ENCODE data around the gene CDK3.
"Not testable (repeated sequence)": the region's sequence is repeated elsewhere in the genome, so short reads cannot be mapped to it uniquely, and the experiment has no call there.

CDK3 gene

DNA sequence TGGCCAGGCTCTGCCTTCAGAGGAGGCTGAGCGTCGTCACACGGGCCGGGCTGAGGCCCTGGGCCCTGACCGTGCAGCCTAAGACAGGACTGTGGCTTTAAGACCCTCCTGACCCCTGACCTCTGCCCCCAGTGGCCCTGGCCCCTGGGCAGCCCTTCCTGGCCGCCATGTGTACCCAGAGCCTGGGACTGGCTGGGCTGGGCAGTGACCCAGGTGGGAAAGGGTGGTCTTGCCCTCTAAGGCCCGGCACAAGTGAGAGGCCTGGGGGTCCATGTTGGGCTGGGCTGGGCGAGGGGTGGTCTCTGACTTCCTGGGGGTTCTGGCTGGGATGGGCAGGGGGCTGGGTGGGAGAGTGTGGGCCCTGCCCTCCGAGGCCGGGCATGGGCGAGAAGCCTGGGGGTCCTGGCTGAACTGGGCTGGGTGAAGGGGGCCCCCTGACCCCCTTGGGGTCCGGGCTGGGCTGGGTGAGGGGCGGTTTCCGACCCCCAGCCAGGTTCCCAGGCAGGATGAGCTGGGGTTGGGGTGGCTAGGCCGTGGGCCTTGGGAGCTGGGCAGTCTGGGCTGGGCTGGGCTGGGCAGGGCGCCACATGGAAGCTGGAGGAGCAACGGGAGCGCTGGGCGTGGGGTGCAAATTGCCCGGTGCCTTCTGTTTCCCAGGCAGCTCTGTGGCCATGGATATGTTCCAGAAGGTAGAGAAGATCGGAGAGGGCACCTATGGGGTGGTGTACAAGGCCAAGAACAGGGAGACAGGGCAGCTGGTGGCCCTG is at the start of gene CDK3:
CDK3 (plus strand) TSS at position 101 of the 767 bp plus-strand sequence; CDS start at position 672, 571 bp downstream.
- no peak for FAIRE-seq

- no peak for FAIRE-seq
Observed at GRCh38 chr17:75950855-75951554, 49.6 kb upstream of the CDK3 start.

- FAIRE-seq: no peak
Observed at GRCh38 chr17:75959051-75959838, 41.4 kb upstream of the CDK3 start.

DNA sequence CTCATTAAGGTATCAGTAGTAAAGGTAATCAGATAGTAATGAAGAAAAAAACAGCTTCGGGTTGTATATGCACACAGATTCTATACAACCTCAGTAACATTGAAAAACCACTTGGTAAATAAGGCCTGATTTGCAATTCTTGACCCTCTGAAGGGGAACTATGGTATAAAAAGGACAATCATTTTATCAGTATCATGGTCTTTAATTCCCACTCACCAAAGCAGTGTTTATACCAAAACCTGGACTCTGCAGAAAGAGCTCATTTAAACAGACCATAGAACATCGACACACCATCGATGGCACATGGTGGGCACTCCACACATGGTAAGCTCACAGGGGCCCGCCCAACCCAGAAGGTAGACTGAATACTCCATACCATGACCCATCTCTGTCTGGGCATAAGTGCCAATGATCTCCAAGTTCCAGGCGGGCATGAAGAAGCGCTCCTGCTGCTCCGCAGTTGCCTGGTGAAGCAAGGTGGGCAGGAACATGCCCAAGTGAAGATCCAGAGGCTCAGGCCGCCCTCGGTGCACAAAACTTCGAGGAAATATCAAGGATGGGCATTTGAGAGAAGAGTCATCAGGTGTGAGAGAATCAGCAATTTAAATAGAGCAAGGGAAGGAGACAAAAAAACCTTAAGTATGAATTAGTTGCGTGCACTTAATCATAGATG is 40.7 kb upstream of the CDK3 start:
- no peak for FAIRE-seq

GRCh38 chr17:75965468-75965867 is 35.2 kb upstream of the CDK3 start:
- FAIRE-seq: no peak

DNA sequence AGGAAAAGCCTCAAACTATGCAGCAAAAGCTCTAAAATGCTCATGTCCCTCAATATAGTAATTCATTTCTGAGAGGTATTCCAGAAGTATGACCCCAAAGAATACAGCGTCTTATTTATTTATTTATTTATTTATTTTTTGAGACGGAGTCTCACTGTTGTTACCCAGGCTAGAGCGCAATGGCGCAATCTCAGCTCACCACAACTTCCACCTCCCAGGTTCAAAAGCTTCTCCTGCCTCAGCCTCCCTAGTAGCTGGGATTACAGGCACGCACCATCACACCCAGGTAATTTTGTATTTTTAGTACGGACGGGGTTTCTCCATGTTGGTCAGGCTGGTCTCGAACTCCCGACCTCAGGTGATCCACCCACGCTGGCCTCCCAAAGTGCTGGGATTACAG is 31.6 kb upstream of the CDK3 start:
- FAIRE-seq: not testable (repeated sequence)

DNA sequence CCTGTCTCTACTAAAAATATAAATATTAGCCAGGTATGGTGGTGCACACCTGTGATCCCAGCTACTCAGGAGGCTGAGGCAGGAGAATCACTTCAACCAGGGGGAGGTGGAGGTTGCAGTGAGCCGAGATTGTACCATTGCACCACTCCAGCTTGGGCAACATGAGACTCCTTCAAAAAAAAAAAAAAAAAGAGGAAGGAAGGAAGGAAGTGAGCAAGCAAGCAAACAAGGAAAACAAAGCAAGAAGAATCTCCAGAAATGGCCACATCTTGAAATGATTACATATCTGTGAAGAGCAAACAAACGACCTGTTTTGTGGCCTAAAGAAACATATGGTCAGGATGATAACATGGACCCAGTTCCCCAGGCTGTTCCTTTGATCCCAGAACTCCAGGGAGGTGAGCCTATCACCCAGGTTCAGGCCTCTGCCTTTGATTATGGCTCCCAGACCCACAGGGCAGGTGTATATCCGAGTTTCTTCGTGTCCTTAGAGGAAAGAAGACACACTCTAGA is 30.6 kb upstream of the CDK3 start:
- FAIRE-seq: no peak

- no peak for FAIRE-seq
Observed at GRCh38 chr17:75970626-75971025, 30.0 kb upstream of the CDK3 start.

DNA sequence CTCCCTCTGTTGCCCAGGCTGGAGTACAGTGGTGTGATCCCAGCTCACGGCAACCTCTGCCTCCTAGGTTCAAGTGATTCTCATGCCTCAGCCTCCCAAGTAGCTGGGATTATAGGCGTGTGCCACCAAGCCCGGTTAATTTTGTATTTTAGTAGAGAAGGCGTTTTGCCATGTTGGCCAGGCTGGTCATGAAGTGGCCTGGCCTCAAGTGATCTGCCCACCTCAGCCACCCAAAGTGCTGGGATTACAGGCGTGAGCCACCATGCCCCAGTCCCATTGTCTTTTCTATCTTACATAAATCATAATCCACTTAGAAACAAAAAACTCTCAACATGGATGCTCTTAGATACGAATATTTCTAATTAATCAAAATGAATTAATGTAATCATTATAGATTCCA is 25.5 kb upstream of the CDK3 start:
- FAIRE-seq: not testable (repeated sequence)

DNA sequence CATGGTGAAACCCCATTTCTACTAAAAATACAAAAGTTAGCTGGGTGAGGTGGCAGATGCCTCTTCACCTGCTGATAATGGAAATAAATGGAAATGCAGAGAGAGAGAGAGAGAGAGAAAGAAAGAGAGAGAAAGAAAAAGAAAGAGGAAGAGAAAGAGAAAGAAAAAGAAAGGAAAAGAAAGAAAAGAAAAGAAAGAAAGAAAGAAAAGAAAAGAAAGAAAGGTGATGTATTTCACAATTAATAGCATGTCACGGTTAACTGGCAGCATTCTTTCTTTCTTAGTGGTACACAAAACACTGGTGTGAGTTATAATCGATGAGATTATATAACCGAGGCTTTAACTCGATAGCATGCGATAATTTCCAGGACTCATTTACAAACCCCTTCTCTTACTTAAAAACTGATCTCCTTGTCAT is 24.9 kb upstream of the CDK3 start:
- no peak for FAIRE-seq

GRCh38 chr17:75976175-75976848 is 24.3 kb upstream of the CDK3 start:
- no peak for FAIRE-seq

DNA sequence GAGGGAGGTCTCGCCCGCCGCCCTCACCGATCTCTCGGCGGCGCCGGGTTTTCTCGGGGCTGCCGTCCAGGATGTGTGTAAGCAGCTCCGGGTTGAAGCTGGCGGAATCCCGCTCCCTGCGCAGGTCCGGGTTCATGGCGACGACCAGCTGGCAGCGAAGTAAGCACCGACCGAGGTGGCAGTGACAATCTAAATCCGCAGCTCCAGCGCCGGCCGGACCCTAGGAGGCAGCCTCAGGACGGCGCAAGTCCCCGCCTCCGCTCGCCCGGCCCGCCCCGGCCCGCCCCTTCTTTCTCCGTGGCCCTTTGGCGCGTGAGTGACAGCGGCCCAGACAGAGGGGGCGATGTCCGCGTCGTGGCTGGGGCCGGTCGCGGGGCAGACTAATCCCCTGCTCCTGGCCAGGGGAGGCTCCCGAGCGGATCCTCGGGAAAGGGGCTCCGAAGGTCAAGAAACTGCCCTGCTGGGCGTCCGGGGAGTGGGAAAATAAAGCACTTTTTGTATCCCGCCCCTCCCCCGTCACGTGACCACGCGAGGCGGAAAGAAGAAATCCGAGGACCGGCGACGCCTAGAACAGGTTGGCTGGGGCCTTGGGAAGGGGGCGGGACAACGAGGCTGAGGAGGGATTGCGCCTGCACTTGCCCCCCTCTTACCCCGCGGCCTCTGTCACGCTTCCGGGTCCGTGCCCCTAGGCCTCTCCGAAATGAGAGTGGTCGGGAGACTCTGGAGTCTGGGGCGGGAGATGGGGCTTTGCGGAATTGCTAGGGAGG is 21.5 kb upstream of the CDK3 start, which contains the start of the genes ACOX1 and TEN1:
ACOX1 (minus strand) TSS at position 229 of the 767 bp plus-strand sequence; CDS start at position 136, 93 bp downstream.
TEN1 (plus strand) TSS at position 303 of the 767 bp plus-strand sequence. CDS start 6,953 bp downstream, outside the sequence.
- FAIRE-seq: no peak

GRCh38 chr17:75979705-75980187 is 20.9 kb upstream of the CDK3 start:
- FAIRE-seq: no peak

- FAIRE-seq: no peak
Observed at GRCh38 chr17:75980188-75981018, 20.3 kb upstream of the CDK3 start.

DNA sequence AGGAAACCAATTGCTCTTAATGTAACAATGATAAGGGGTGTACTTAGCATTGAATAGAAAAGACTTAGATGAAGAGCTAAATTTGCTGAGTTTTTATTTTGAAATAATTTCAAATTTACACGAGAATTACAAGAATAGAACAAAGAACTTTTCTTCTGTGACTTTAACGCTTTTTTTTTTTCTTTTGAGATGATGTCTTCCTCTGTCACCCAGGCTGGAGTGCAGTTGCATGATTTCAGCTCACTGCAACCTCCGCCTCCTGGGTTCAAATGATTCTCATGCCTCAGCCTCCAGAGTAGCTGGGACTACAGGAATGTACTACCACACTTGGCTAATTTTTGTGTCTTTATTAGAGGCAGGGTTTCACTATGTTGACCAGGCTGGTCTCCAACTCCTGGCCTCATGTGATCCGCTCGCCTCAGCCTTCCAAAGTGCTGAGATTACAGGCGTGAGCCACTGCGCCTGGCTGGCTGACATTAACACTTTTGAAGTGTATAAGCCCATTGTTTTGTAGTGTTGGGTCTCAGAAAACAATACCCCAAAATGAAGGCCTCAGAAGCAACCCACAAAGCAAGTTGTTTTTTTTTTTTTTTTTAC is 19.5 kb upstream of the CDK3 start:
- FAIRE-seq: no peak

DNA sequence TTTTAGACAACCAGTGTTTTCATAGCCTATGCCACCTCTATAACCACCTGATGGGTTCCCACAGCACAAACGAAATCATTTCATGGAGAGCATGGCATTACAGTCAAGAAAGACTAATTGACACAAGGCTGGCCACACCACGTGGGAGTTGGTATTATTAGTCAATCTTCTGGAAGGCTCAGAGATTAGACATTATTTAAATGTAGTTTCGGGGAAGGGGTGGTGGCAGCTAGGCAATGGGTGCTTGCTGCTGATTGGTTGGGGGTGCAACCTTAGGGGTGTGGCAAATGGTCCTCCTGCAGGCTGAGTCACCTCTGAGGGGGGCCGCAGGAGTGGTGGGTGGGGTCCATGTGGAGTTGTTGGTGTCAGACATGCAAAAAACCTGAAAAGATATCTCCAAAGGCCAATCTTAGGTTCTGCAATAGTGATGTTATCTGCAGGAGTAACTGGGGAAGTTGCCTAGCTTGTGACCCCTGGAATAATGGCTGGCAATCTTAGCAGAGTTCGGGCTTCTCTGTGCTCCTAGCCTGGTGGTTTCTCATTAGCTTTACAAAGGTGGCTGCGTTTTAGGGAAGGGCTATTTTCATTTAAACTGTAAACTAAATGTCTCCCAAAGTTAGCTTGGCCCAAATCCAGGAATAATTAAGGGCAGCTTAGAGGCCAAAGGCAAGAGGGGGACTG is 17.0 kb upstream of the CDK3 start:
- no peak for FAIRE-seq

GRCh38 chr17:75985986-75986385 is 14.7 kb upstream of the CDK3 start:
- no peak for FAIRE-seq

- no peak for FAIRE-seq
Observed at GRCh38 chr17:75987041-75987440, 13.6 kb upstream of the CDK3 start.

DNA sequence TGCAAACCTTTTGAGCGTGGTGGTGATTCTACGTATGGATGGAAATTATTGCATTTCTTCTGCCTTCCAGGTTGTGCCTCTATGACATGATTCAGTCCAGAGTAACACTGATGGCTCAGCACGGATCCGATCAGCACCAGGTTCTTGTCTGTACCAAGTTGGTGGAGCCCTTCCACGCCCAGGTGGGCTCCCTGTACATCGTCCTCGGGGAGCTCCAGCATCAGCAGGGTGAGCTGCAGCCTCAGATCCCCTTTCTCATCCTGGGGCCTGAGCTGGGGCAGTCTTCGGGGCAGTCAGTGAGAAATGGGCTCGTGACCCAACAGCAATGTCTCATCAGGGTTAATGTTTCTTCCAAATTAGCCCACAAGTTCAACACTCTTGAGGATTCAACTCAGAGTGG is 9.3 kb upstream of the CDK3 start:
- no peak for FAIRE-seq
